Measurements from ENCODE around the gene EZH1.
"Not testable (repeated sequence)": the region's sequence is repeated elsewhere in the genome, so short reads cannot be mapped to it uniquely, and the experiment has no call there.

EZH1 gene

GRCh38 chr17:42769964-42770363 lies 25.1 kb upstream of the EZH1 start:
- not testable (repeated sequence) for DNase-seq

DNA sequence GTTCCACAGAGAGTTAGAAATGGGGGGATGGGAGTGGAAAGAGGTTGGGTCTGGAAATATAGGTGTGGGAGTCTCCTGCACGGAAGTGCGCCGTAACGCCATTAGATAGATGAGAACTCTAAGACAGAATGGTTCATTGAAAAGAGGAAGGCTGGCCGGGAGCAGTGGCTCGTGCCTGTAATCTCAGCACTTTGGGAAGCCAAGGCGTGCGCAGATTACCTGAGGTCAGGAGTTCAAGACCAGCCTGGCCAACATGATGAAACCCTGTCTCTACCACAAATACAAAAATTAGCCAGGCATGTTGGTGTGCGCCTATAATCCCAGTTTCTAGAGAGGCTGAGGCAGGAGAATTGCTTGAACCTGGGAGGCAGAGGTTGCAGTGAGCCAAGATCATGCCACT lies 23.2 kb upstream of the EZH1 start:
- not testable (repeated sequence) for DNase-seq

DNA sequence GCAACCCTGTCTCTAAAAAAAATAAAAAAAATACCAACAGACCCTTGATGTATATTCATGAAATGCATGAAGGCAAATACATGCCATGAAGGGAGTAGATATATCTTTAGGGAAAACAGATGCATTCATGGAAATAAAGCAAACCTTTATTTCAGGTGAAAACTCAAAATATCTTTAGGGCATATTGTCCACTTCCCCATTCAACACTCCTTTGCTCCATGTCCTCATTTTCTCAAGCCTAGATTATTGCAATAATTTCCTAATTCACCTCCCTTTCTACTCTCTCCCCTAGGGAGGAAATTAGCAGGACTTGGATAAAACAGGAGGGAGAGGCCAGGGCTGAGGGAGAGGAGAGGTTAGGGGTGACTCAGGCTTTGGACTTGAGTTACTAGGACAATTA lies 22.7 kb upstream of the EZH1 start:
- DNase-seq: no peak

- DNase-seq: no peak
Measured at GRCh38 chr17:42766124-42766523, 21.3 kb upstream of the EZH1 start.

DNA sequence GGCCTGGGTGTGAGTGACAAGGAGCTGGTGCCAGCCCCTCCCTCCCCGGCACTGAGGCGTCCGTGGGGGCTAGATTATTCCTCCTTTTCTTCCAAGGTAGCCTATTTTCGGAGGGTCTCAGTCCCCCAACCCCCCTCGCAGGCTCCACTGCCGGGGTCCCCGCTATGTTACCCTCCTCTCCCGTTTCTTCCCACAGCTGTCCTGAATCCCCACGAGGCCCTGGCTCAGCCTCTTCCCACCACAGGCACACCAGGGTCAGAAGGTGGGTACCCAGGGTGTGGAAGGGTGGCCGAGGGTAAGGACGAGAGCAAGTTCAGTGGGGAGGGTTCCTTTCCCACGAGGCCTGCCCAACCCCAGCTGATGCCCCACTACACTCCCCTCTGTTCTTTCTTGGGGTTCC lies 16.8 kb upstream of the EZH1 start:
- DNase-seq: no peak

GRCh38 chr17:42760652-42761581 lies 16.1 kb upstream of the EZH1 start, which contains the start of gene RAMP2:
TSS of gene RAMP2 (plus strand) at chr17:42761227. CDS start at chr17:42761262, 35 bp downstream.
- peak; percentile 39 for DNase-seq

DNA sequence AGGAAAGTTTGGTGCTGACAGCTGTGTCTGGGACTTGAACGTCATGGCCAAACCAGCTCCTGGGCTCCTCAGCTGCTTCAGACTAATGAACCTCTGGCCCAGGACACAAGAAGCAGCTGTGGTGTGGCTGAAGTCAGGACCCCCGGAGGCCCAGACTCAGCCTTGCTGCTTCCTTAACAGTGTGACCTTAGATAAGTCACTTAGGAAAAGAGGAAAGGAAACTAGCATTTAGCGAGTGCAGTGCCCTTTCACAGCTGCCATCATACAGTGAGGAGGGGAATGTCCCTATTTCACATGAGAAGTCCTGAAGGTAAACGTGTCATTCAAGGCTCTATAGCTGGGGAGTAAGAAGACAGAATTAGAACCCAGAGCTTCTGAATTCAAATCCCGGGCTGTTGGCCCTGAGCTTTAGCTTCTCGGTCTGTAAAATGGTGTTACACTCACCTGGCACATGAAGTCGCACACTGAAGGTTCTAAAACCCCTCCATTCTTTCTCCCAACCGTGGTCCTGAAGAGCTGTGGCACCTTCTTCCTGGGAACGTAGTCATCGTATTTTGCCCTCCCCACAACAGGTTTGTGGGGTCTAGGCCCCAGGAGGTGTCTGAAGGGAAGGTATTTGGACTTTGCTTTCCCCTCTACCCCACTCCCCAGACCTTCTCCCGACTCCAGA lies 15.3 kb upstream of the EZH1 start:
- DNase-seq: no peak

- no peak for DNase-seq
Measured at GRCh38 chr17:42754782-42755181, 9.9 kb upstream of the EZH1 start.

- no peak for DNase-seq
Measured at GRCh38 chr17:42751628-42752027, 6.8 kb upstream of the EZH1 start.

DNA sequence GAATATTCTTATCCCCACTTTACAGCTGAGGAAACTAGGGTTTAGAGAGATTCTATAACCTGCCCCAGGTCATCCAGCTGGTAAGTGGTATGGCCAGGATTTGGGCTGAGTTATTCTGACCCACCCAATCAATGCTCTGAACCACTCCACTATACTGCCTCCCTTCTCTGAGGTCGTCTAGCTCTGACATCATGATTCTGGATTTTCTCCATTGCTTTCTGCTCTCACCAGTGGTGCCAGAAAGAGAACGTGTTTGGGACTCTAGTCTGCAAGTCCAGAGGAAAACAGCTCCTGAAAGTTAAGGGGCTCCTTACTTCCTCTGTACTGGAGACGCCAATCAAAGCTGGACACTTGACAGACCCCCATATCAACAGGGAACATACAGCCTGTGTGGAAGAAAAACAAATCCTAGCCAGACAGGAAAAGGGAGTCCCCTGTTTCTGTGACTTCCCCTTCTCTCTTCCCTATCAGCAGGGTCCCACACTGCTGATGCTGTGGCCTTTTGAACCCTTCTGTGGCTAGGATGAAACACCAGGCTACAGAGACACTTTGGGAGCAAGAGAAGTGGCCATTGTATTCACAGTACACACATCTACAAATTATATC lies 6.0 kb upstream of the EZH1 start:
- DNase-seq: no peak

DNA sequence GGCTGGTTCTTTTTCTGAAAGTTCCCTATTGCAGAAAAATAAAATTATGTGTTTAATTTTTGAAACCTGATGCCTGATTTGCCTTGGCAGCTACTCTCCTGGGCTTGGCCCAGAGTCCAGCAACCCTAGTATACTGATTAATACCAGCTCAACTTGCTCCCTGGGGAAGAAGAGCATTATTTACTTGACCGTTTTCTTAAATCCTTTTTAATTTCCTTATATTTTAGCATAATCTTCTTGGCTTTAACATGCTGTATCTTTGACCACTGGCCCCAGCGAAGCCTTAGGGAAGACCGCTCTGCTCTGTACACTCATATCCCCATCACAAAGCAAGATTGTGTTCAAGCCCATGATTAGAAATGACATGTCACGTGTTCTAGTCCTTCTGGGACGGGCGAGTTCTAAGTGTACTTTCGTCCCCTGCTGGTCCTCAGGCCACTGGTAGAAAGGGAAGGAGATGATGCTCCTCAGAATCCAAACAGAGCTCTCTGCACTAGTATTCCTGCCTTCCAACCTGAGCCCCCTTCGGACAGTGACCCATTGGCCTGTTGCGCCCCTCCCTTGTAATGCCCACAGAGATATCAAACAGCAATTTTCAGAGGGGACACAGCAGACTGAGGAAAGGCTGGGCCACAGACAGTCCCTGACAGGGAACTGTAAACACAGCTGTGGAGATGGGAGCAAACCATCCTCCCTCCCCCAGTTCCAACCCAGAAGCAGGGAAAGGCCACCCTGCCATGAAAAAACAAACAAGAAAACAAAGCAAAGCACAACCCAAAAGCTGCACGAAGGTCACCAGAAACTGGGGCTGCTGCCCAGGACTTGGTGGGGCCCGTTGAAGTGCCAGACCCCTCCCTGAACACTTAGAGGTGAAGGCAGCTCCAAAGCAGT lies 4.3 kb upstream of the EZH1 start:
- no peak for DNase-seq

DNA sequence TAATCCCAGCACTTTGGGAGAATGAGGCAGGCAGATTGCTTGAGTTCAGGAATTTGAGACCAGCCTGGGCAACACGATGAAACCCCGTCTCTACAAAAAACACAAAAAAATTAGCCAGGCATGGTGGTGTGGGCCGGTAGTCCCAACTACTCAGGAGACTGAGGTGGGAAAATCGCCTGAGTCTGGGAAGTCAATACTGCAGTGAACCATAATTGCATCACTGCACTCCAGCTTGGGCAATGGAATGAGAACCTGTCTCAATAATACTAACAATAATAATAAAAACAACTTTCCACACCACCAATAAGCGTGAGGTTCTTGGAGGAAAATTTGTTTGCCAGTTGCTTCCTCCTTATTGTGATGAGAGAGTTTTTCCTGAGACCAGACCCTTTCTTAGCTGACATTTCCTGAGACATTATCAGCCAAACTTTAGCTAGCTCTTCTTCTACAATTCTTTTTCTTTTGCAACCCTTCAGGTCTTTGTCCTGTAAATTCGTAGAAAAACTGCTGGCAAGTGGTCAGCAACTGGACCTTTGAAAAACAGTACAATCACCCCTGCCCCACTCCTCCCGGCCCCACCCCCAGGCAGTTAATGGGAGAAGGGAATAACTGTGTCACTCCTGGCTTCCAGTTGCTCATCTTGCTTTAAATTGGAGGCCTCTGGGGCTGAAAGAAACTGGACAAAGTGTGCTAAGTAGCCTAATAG lies 3.5 kb upstream of the EZH1 start:
- DNase-seq: no peak

DNA sequence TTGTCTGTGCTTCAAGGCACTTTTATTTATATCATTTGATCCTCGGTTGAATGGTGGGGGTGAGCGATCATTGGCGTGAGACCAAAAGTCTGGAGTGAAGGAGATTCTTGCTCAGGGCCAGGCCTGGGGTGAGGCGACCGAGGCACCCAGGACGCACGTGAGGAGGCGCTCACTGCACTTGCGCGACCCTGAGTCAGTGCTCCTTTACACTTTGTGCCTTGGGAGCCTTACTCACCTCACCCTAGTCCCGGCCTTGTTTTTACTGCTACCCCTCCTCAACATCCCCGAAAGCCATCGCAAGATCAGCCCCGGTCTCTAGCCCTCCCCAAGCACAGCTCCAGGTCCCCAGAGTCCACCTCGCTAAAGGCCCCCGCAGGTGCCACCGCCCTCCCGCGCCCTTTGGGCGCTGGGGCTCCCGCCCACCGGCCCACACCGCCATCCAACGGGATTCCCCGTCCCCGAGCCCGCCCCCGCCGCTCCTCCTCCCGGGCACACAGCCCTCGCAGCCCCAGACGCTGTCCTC lies 496 bp downstream of the EZH1 start:
- peak; percentile 85 for DNase-seq

DNA sequence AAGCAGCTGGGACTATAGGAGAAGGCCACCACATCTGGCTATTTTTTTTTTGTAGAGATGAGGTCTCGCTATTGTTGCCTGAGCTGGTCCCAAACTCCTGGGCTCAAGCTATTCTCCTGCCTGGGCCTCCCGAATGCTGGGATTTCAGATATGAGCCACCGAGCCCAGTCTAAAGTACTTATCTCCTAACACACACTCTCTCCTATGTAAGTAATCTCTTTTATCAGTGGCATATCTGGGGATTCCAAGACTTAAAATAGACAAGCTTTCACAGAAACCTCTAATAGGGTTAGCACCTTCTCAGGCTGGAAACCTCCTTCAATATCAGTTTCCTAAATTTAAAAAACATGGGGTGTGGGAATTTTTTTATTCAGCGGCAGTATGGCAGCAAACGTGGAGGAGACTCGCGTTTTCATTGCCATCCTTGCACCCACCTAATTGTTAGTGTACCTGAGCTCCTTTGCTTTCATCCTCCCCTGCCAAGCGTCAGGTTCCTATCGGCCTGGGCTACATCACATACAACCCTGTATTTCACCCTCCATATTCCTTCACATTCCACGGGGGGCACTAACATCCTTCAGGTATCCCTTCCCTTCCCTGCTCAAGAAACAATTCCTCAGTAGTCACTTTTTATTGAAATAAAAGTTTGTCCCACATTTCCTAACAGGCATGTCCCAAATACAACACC lies 1.1 kb downstream of the EZH1 start:
- DNase-seq: no peak

DNA sequence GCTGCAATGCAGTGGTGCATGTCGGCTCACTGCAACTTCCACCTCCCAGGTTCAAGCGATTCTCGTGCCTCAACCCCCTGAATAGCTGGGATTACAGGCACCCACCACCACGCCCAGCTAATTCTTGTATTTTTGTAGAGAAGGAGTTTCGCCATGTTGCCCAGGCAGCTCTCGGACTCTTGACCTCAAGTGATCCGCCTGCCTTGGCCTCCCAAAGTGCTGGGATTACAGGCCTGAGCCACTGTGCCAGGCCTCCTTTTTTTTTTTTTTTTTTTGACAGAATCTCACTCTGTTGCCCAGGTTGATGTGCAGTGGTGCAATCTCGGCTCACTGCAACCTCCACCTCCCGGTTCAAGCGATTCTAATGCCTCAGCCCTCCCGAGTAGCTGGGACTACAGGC lies 1.9 kb downstream of the EZH1 start:
- DNase-seq: not testable (repeated sequence)

GRCh38 chr17:42740699-42741098 lies 4.1 kb downstream of the EZH1 start:
- no peak for DNase-seq

DNA sequence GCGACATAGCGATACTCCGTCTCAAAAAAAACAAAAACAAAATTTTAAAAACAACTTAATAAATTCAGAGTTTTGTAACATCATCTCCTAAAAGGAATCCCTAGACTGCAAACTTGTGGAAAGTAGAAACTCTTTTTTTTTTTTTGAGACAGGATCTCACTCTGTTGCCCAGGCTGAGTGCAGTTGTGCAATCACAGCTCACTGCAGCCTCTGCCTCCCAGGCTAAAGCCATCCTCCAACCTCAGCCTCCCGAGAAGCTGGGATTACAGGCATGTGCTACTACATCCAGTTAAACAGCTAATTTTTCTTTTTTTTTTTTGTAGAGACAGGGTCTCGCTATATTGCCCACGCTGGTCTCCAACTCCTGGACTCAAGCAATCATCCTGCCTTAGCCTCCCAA lies 19.7 kb downstream of the EZH1 start:
- DNase-seq: no peak

GRCh38 chr17:42723636-42724035 lies 21.2 kb downstream of the EZH1 start:
- DNase-seq: no peak

DNA sequence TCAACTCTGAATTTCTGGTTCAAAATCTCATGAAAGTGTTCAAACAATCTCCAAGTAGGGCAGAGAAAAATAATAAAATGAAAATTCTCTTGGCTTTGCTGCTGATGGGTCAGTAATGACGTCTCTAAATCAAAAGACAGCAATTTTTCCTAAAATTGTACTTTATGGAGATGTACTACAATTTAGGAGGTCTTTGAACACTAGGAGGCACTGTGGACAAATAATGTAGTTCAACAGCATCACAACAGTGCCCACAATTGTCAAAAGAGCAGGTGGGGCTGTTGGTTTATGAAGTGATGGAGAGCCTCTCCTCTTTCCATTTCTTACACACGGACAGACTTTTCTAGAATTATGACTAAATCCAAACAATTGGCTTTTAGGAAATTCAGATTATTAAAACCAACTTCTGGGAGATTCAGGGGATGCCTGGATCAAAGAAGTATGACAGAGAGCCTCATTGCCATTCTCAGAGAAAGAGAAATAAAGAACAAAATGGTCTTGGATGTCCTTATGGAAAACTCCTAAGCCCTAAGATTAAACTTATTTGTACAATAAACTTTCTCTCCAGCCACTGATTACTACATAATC lies 23.8 kb downstream of the EZH1 start:
- peak; percentile 61 for DNase-seq

- DNase-seq: no peak
Measured at GRCh38 chr17:42709561-42709960, 35.3 kb downstream of the EZH1 start.

DNA sequence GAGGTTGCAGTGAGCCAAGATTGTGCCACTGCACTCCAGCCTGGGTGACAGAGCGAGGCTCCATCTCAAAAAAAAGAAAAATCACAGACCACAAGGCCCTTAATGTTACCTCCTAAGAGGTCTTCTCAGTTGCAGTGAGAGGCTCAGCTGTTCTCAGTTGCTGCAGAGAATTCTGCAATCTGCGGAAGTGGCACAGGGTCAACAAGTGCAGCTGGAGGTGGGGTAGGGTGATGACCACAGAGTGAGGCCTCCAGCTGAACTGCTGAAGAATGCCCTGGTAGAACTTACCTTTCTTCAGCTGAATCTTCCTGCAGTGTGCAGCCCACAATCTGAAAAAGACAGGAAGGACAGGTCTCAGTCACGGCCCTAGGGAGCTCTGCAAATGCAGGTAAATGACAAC lies 36.3 kb downstream of the EZH1 start:
- DNase-seq: no peak

Data from NCI-H1092 treated with DMSO at 0.1 percent for 48 hours (cell line).